IMR-90 (cell line): ENCODE data around the gene HTT-AS. TPM values are rescaled to one million over a fixed set of nuclear protein-coding genes. Genes with fewer than 3 reads are reported as not detected.

Experiments used
- ATAC-seq: fragments of 200-7000 bp; cut with Tn5 transposase; 2 replicates; pipeline ENCODE4 v1.9.1; 2020; ENCODE audit warnings: low read depth, mild to moderate bottlenecking, moderate library complexity
- BruUV-seq: library from RNA; stranded (reverse); fragments of 400-500 nt; replicated peaks from 2 replicates; lab custom pipeline; 2021; lab: Mats Ljungman, UMichigan
- CTCF ChIA-PET: fragments of 300-600 bp; formaldehyde crosslinking; extraction: SDS; loops from one replicate; lab custom pipeline; 2021; ENCODE audit warnings: antibody characterized with exemption; lab: Yijun Ruan, JAX
- POLR2A ChIA-PET: fragments of 300-600 bp; sonication (Branson Sonifier 250); formaldehyde crosslinking; loops from one replicate; lab custom pipeline; 2022; ENCODE audit warnings: antibody characterized with exemption; ENCODE audit not compliant: unreplicated experiment; lab: Charles Lee
- DNase-seq: peaks from one replicate; pipeline ENCODE4 v3.0.0; 2013
- H2AFZ ChIP-seq: replicated peaks from 2 replicates; pipeline ENCODE3; 2013; ENCODE audit warnings: low read length, mild to moderate bottlenecking; ENCODE audit not compliant: poor library complexity
- H2AK5ac ChIP-seq: 2 replicates; pipeline ENCODE4 v1.6.1; 2013; ENCODE audit warnings: low read depth, low read length, inconsistent platforms
- H2AK9ac ChIP-seq: replicated peaks from 2 replicates; pipeline ENCODE3; 2013; ENCODE audit warnings: mild to moderate bottlenecking, low read depth, low read length, moderate library complexity; ENCODE audit not compliant: poor library complexity
- H2BK120ac ChIP-seq: 2 replicates; pipeline ENCODE4 v1.6.1; 2013; ENCODE audit warnings: low read depth, low read length, inconsistent platforms
- H2BK15ac ChIP-seq: 3 replicates; pipeline ENCODE4 v1.6.1; 2013; ENCODE audit warnings: low read depth, low read length, inconsistent platforms
- H2BK20ac ChIP-seq: 2 replicates; pipeline ENCODE4 v1.6.1; 2013; ENCODE audit warnings: low read depth, mild to moderate bottlenecking, inconsistent platforms, low read length, moderate library complexity
- H2BK5ac ChIP-seq: 2 replicates; pipeline ENCODE4 v1.6.1; 2013; ENCODE audit warnings: mild to moderate bottlenecking, low read depth, low read length, inconsistent platforms; ENCODE audit not compliant: poor library complexity, severe bottlenecking
- H3K14ac ChIP-seq: replicated peaks from 2 replicates; pipeline ENCODE4 v1.6.1; 2013; ENCODE audit warnings: low read depth, low read length, inconsistent platforms
- H3K18ac ChIP-seq: 2 replicates; pipeline ENCODE4 v1.6.1; 2013; ENCODE audit warnings: low read depth, low read length, control low read depth
- H3K23ac ChIP-seq: 2 replicates; pipeline ENCODE4 v1.6.1; 2013; ENCODE audit warnings: low read depth, low read length, inconsistent platforms
- H3K27ac ChIP-seq: 2 replicates; pipeline ENCODE4 v1.5.1; 2013; ENCODE audit warnings: mild to moderate bottlenecking, control low read depth, low read length; ENCODE audit not compliant: insufficient read depth
- H3K27me3 ChIP-seq: 2 replicates; pipeline ENCODE4 v1.6.1; 2013; ENCODE audit warnings: low read length; ENCODE audit not compliant: control insufficient read depth, insufficient read depth
- H3K36me3 ChIP-seq: 2 replicates; pipeline ENCODE4 v1.6.1; 2013; ENCODE audit warnings: low read length, mixed read lengths; ENCODE audit not compliant: control insufficient read depth, insufficient read depth
- H3K4ac ChIP-seq: 2 replicates; pipeline ENCODE4 v1.6.1; 2013; ENCODE audit warnings: low read depth, low read length, inconsistent platforms
- H3K4me1 ChIP-seq: 2 replicates; pipeline ENCODE4 v1.6.1; 2013; ENCODE audit warnings: low read length, mixed read lengths; ENCODE audit not compliant: control insufficient read depth, insufficient read depth
- H3K4me2 ChIP-seq: 2 replicates; pipeline ENCODE4 v1.6.1; 2013; ENCODE audit warnings: low read depth, mild to moderate bottlenecking, control low read depth, low read length, moderate library complexity
- H3K4me3 ChIP-seq: 2 replicates; pipeline ENCODE4 v1.5.1; 2013; ENCODE audit warnings: low read depth, mild to moderate bottlenecking, control low read depth, low read length, moderate library complexity; ENCODE audit not compliant: insufficient read depth
- H3K56ac ChIP-seq: 2 replicates; pipeline ENCODE4 v1.6.1; 2013; ENCODE audit warnings: low read length, inconsistent platforms; ENCODE audit not compliant: insufficient read depth; ENCODE audit errors: extremely low read depth
- H3K79me1 ChIP-seq, 2 experiments: 2 replicates each; pipeline ENCODE4 v1.6.1; 2013; ENCODE audit warnings: low read length in 2 of 2, inconsistent platforms in 1 of 2, low read depth in 1 of 2
- H3K9ac ChIP-seq: 2 replicates; pipeline ENCODE4 v1.6.1; 2013; ENCODE audit warnings: low read depth, low read length, control low read depth
- H3K9me1 ChIP-seq: 2 replicates; pipeline ENCODE4 v1.6.1; 2013; ENCODE audit warnings: low read length, inconsistent platforms; ENCODE audit not compliant: insufficient read depth
- H3K9me3 ChIP-seq: 2 replicates; pipeline ENCODE4 v1.6.1; 2013; ENCODE audit warnings: low read length; ENCODE audit not compliant: control insufficient read depth, insufficient read depth
- H4K20me1 ChIP-seq: 2 replicates; pipeline ENCODE4 v1.6.1; 2013; ENCODE audit warnings: low read length, inconsistent platforms; ENCODE audit not compliant: insufficient read depth
- H4K5ac ChIP-seq: 2 replicates; pipeline ENCODE4 v1.6.1; 2013; ENCODE audit warnings: mild to moderate bottlenecking, low read depth, low read length, control low read depth
- H4K8ac ChIP-seq, 2 experiments: 2 replicates each; pipeline ENCODE4 v1.6.1; 2013; ENCODE audit warnings: low read depth in 2 of 2, low read length in 2 of 2, control low read depth in 1 of 2, inconsistent platforms in 1 of 2
- H4K91ac ChIP-seq: 2 replicates; pipeline ENCODE4 v1.6.1; 2013; ENCODE audit warnings: low read depth, low read length, inconsistent platforms; ENCODE audit not compliant: insufficient read depth
- CEBPB ChIP-seq: IDR thresholded peaks from 2 replicates; pipeline ENCODE4 v1.6.1; 2012; ENCODE audit warnings: low read depth, low read length, improper control_type of control experiment
- CHD1 ChIP-seq: IDR thresholded peaks from 2 replicates; pipeline ENCODE4 v1.6.1; 2012; ENCODE audit warnings: low read depth, low read length, improper control_type of control experiment
- CTCF ChIP-seq: conservative IDR thresholded peaks from 2 replicates; pipeline ENCODE4 v1.5.1; 2012; ENCODE audit warnings: mild to moderate bottlenecking, low read depth, low read length, improper control_type of control experiment
- ELK1 ChIP-seq: fragments of 150-350 bp; IDR thresholded peaks from 2 replicates; pipeline ENCODE4 v1.6.1; 2016; ENCODE audit warnings: low read depth, mild to moderate bottlenecking, low read length, moderate library complexity, borderline replicate concordance
- NFE2L2 ChIP-seq: fragments of 150-350 bp; IDR thresholded peaks from 2 replicates; pipeline ENCODE4 v1.6.1; 2016; ENCODE audit warnings: low read depth, mild to moderate bottlenecking, low read length
- POLR2A ChIP-seq: IDR thresholded peaks from 2 replicates; pipeline ENCODE4 v1.6.1; 2012; ENCODE audit warnings: mild to moderate bottlenecking, low read depth, low read length
- WGBS, 2 experiments: methylation state at CpG; one replicate each; pipeline versions ENCODE4 v1.1.5 to v1.1.7; 2013; ENCODE audit warnings: missing lambda C conversion rate in 2 of 2; ENCODE audit not compliant: insufficient read length in 1 of 2; ENCODE audit errors: extremely low coverage in 2 of 2; 5-methylcytosine and 5-hydroxymethylcytosine counted together
- dilution Hi-C: fragments of 300-500 bp; cut with HindIII; formaldehyde crosslinking; loops from one replicate; pipeline ENCODE4 v1.14.3; 2018; ENCODE audit warnings: low sequenced_read_pairs; ENCODE audit not compliant: unreplicated experiment
- in situ Hi-C: fragments of 300-500 bp; cut with MboI; formaldehyde crosslinking; loops from 3 replicates; pipeline ENCODE4 v1.14.3; 2019; ENCODE audit warnings: low sequenced_read_pairs, inconsistent platforms, mixed read lengths
- intact Hi-C: fragments of 100-400 bp; cut with micrococcal nuclease; formaldehyde crosslinking; loops from 2 replicates; pipeline ENCODE4 v1.10.0; 2022
- polyA plus RNA-seq, 3 experiments: library from polyadenylated mRNA; depleted of rRNA; stranded (reverse); fragments of >200 nt; gene quantifications; 2 replicates each; pipeline ENCODE4 v1.2.3, GENCODE V29; 2012; ENCODE audit warnings: low replicate concordance in 1 of 3
- total RNA-seq: library from RNA; depleted of rRNA; stranded (reverse); fragments of >200 nt; gene quantifications from 2 replicates; pipeline ENCODE4 v1.2.3, GENCODE V29; 2012

Gene HTT-AS
- total and polyA plus RNA-seq, 2 of the 4 experiments (the other 2 are of a cell fraction), result not detected

- no peak overlapping the region for H2BK5ac ChIP-seq
- BruUV-seq, result no TSS peak
- no peak overlapping the region for H3K4ac ChIP-seq
- H4K20me1 ChIP-seq, result peaks cover 26% of the 10 kb centered on the region
- in situ Hi-C loops (no loop called here), dilution Hi-C loops (no loop called here), intact Hi-C loops (no loop called here)
- H4K91ac ChIP-seq, result no peak overlapping the region
- no peak overlapping the region for H4K5ac ChIP-seq
- H3K79me1 ChIP-seq, result peaks cover 31 to 42% of the 10 kb centered on the region in 2 experiments
- no peak overlapping the region for H4K8ac ChIP-seq
- no peak overlapping the region for H3K18ac ChIP-seq
- H3K9ac ChIP-seq, result no peak overlapping the region
- H2BK15ac ChIP-seq, result no peak overlapping the region
- H2AK5ac ChIP-seq, result no peak overlapping the region
- H2BK120ac ChIP-seq, result no peak overlapping the region
- H3K14ac ChIP-seq, result no peak overlapping the region
- no peak overlapping the region for H3K4me2 ChIP-seq
- ChIA-PET POLR2A (no interaction called here), CTCF (no interaction called here)
- peaks cover 10% of the 10 kb centered on the region for H3K9me1 ChIP-seq
- no peak overlapping the region for H2AK9ac ChIP-seq
- no peak overlapping the region for H2BK20ac ChIP-seq
- H3K23ac ChIP-seq, result no peak overlapping the region
- H3K9me3 ChIP-seq, result no peaks in the 10 kb centered on the region
- no CpG with 5 or more reads among the region's 4 CpGs for WGBS, 2 experiments
- no peak overlapping the region for H3K4me3 ChIP-seq
- H3K56ac ChIP-seq, result no peak overlapping the region
- H3K27me3 ChIP-seq, result no peaks in the 10 kb centered on the region
- TF ChIP-seq ELK1, result no peak
- no peak for TF ChIP-seq CTCF
- no peak for TF ChIP-seq CEBPB
- no peak for TF ChIP-seq POLR2A
- TF ChIP-seq NFE2L2, result no peak
- TF ChIP-seq CHD1, result no peak
- ATAC-seq (no peak), DNase-seq (no peak)
- H3K27ac ChIP-seq, result no peak overlapping the region
- H3K36me3 ChIP-seq, result peaks cover 8% of the 10 kb centered on the region
- H2AFZ ChIP-seq, result no peak overlapping the region
- no peaks in the 10 kb centered on the region for H3K4me1 ChIP-seq
Measured at GRCh38 chr4:3087115-3087797, 12.9 kb upstream of the HTT-AS start.
